HepG2 (cell line): ENCODE data around the gene TXNL4B. TPM values are rescaled to one million over a fixed set of nuclear protein-coding genes. Genes with fewer than 3 reads are reported as not detected.

Experiments
- ATAC-seq: fragments of 200-7000 bp; cut with Tn5 transposase; 3 replicates; pipeline ENCODE4 v1.9.1; 2020; ENCODE audit warnings: mild to moderate bottlenecking, moderate library complexity
- BruUV-seq: library from RNA; stranded (reverse); fragments of 400-500 nt; replicated peaks from 2 replicates; lab custom pipeline; 2021; lab: Mats Ljungman, UMichigan
- CTCF ChIA-PET: fragments of 300-600 bp; formaldehyde crosslinking; extraction: SDS; loops from one replicate; lab custom pipeline; 2021; ENCODE audit warnings: low total read pairs, inconsistent platforms, low intra/inter-chr PET ratio; lab: Yijun Ruan, JAX
- POLR2A ChIA-PET: fragments of 350-600 bp; sonication (Branson Sonifier 250); formaldehyde crosslinking; loops from one replicate; lab custom pipeline; 2020; ENCODE audit warnings: antibody characterized with exemption, inconsistent platforms; lab: Yijun Ruan, JAX
- DNase-seq: peaks from one replicate; pipeline ENCODE4 v3.0.0-alpha.2; 2015; ENCODE audit warnings: low spot score
- FAIRE-seq: peaks from 3 replicates; lab custom pipeline; 2011; peaks lifted over from hg19 to GRCh38; lab: Jason Lieb, UNC
- H2AFZ ChIP-seq: one replicate; pipeline ENCODE4 v1.6.1; 2011; ENCODE audit warnings: low read length, inconsistent platforms
- H3K27ac ChIP-seq: fragments of 300-600 bp; 3 replicates; pipeline ENCODE4 v1.8.0; 2011; ENCODE audit warnings: mixed run types, mild to moderate bottlenecking, mixed read lengths, low read length, inconsistent platforms; ENCODE audit not compliant: insufficient read depth; ENCODE audit errors: extremely low read length
- H3K27me3 ChIP-seq, 2 experiments: fragments of 200-600 bp in 1 of 2; 2 replicates in 1 of 2; 3 replicates in 1 of 2; pipeline versions ENCODE4 v1.6.0 to v1.8.0; 2011; ENCODE audit warnings: low read length in 2 of 2, mild to moderate bottlenecking in 2 of 2, moderate library complexity in 2 of 2, inconsistent platforms in 1 of 2; ENCODE audit not compliant: insufficient read depth in 2 of 2, control insufficient read depth in 1 of 2
- H3K36me3 ChIP-seq, 2 experiments: fragments of 200-600 bp in 1 of 2; replicated peaks in 1 of 2; 2 replicates in 1 of 2; 3 replicates in 1 of 2; pipeline versions ENCODE4 v1.5.1 to v1.8.0; 2011; ENCODE audit warnings: low read length in 2 of 2, inconsistent platforms in 1 of 2; ENCODE audit not compliant: insufficient read depth in 2 of 2, control insufficient read depth in 1 of 2
- H3K4me1 ChIP-seq: 2 replicates; pipeline ENCODE4 v1.5.1; 2012; ENCODE audit warnings: low read length, inconsistent platforms; ENCODE audit not compliant: insufficient read depth
- H3K4me2 ChIP-seq: 2 replicates; pipeline ENCODE4 v1.6.0; 2011; ENCODE audit warnings: low read depth, low read length, inconsistent platforms
- H3K4me3 ChIP-seq, 3 experiments: fragments of 200-600 bp in 1 of 3; sonication (generic), shearing (Covaris generic) in 1 of 3; replicated peaks in 1 of 3; 2 replicates each; pipeline ENCODE4 v1.5.1; 2011 to 2016; ENCODE audit warnings: low read length in 3 of 3, inconsistent platforms in 2 of 3, low read depth in 2 of 3, mild to moderate bottlenecking in 2 of 3, control low read depth in 1 of 3, mixed read lengths in 1 of 3; ENCODE audit not compliant: insufficient read depth in 1 of 3
- H3K79me2 ChIP-seq: one replicate; pipeline ENCODE4 v1.6.1; 2011; ENCODE audit warnings: low read length, inconsistent platforms; ENCODE audit not compliant: insufficient read depth
- H3K9ac ChIP-seq: 2 replicates; pipeline ENCODE4 v1.6.0; 2011; ENCODE audit warnings: mild to moderate bottlenecking, low read depth, low read length, inconsistent platforms; ENCODE audit not compliant: insufficient read depth
- H3K9me3 ChIP-seq: 2 replicates; pipeline ENCODE4 v1.5.1; 2012; ENCODE audit warnings: mild to moderate bottlenecking, low read length
- H4K20me1 ChIP-seq: 2 replicates; pipeline ENCODE4 v1.6.0; 2011; ENCODE audit warnings: inconsistent platforms, mild to moderate bottlenecking, low read length, moderate library complexity; ENCODE audit not compliant: insufficient read depth
- PAXIP1 ChIP-seq: sonication (generic); formaldehyde crosslinking; conservative IDR thresholded peaks from 2 replicates; pipeline ENCODE4 v1.4.0; 2020; ENCODE audit warnings: mild to moderate bottlenecking, missing genetic modification reagents, moderate library complexity
- PLSCR1 ChIP-seq: sonication (generic); formaldehyde crosslinking; IDR thresholded peaks from 2 replicates; pipeline ENCODE4 v1.5.0; 2020; ENCODE audit warnings: missing genetic modification reagents, mild to moderate bottlenecking, borderline replicate concordance
- WGBS: methylation state at CpG from one replicate; pipeline ENCODE4 v1.1.6; 2017; ENCODE audit warnings: low lambda C conversion rate; 5-methylcytosine and 5-hydroxymethylcytosine counted together
- in situ Hi-C: cut with HindIII; loops from 2 replicates; pipeline ENCODE4 v1.10.0; 2017; ENCODE audit warnings: low pct_unique_long_range_greater_than_20kb; ENCODE audit not compliant: extremely low pct_ligation_motif_present
- intact Hi-C: fragments of 100-400 bp; cut with micrococcal nuclease; formaldehyde crosslinking; loops from one replicate; pipeline ENCODE4 v1.10.0; 2022; ENCODE audit not compliant: unreplicated experiment
- polyA plus RNA-seq, 8 experiments: library from polyadenylated mRNA; depleted of rRNA in 3 of 8; stranded (reverse) in 7 of 8; unstranded in 1 of 8; fragments of >200 nt; fragmentation: Illumina TruSeq in 4 of 8; extraction: Trizol in 4 of 8; gene quantifications; 2 replicates each; pipeline versions ENCODE4 v1.2.1 to v1.2.3, GENCODE V29; 2011 to 2016; ENCODE audit warnings: low read depth in 4 of 8, missing spikeins in 1 of 8, mixed read lengths in 1 of 8; ENCODE audit not compliant: insufficient read depth in 1 of 8
- total RNA-seq, 5 experiments: library from RNA; depleted of rRNA; stranded (reverse); fragments of >200 nt; fragmentation: Illumina TruSeq; extraction: Trizol; gene quantifications; 2 replicates each; pipeline ENCODE4 v1.2.3, GENCODE V29; 2016; ENCODE audit warnings: low read depth in 1 of 5

Gene TXNL4B
- total and polyA plus RNA-seq, 2 of the 13 experiments (the other 11 are each of a cell fraction or from before 2014, with no cell fraction given) = 17.4 to 18.3 TPM

DNA sequence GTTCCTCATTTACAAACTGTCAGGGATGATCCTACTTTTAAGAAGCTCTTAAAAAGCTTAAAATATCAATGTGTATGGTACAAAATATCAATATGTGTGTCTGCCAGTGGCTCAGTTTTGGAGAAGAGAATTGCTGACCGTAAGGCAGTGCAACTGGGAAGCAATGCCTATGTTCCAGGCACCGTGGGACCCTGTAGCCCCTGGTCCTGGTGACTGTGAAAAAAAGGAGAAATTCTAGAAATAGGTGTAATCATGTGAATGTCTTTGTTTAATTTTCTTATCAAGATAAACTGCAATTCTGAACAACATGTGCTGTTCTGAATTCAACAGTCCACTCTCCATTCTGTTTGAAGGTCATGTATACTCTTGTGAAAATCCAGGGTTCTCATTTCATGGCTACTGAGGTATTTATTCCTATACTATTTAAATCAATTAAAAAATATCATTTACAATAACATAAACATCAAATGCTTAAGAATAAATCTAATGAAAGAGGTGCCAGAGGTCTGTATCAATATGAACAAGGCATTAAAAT lies 48.5 kb downstream of the TXNL4B start:
- no peak for DNase-seq
- CTCF ChIA-PET = no interaction called here
- H3K27me3 ChIP-seq = no peaks in the 10 kb centered on the region
- ATAC-seq = peak; percentile 20; the same call in 1 of the 3 replicates
- no peak overlapping the region for H2AFZ ChIP-seq
- H3K4me1 ChIP-seq = peaks cover 47% of the 10 kb centered on the region
- no peaks in the 10 kb centered on the region for H4K20me1 ChIP-seq
- H3K4me3 ChIP-seq = no peak overlapping the region
- peaks cover 7% of the 10 kb centered on the region; the same call in 1 of the 2 replicates for H3K9me3 ChIP-seq
- no peak overlapping the region for H3K9ac ChIP-seq
- no peaks in the 10 kb centered on the region for H3K36me3 ChIP-seq
- POLR2A ChIA-PET = no interaction called here
- no TSS peak for BruUV-seq
- in situ Hi-C loops (no loop called here), intact Hi-C loops (loop anchor here (1.0 kb wide), 1 partner anchor 13 kb away; no protein-coding TSS in a partner anchor)
- peak overlapping the region; percentile 36 for H3K27ac ChIP-seq
- FAIRE-seq = no peak
- H3K4me2 ChIP-seq = 0 out of 2 replicates have a peak overlapping the region, but pooled peaks have one; percentile 13
- no peaks in the 10 kb centered on the region for H3K79me2 ChIP-seq
- TF ChIP-seq PLSCR1 (CRISPR knock-in tag) (no peak), PAXIP1 (CRISPR knock-in tag) (0 out of 2 replicates have a peak, but pooled peaks have one; percentile 14)
- TF ChIP-seq, all 625 proteins: peak for 1
- 81% methylated on average over 2 of the region's 2 CpGs for WGBS
